ENCODE measurements around the gene CHRNA9. TPM values are rescaled to one million over a fixed set of nuclear protein-coding genes. Genes with fewer than 3 reads are reported as not detected.

CHRNA9 gene
- total RNA-seq, 4 donors from 2014 or later, result not detected

DNA sequence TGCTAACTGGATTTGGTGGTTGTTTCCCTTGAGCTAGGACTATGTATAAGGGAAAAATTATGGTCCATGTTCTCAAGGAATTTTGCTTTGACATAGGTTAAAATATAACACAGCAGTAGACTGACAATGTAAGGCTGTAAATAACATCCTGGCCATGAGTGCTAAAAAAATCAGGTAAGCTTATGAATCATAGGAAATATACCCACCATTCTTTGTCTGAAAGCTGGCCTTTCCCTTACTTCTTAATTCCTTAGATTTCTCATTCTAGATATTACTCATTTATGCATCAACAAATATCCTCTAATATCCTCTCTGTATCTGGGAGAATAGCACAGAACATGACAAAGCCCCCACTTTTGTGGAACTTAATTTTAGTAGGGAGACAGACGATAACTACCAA is 6.8 kb upstream of the CHRNA9 start:
- H3K27me3 ChIP-seq, result no peaks in the 10 kb centered on the region
- H3K4me1 ChIP-seq, result no peaks in the 10 kb centered on the region
- H3K4me3 ChIP-seq, result no peak overlapping the region
- H3K36me3 ChIP-seq, result no peaks in the 10 kb centered on the region
- DNase-seq, result no peak
- H3K27ac ChIP-seq, result no peak overlapping the region
- TF ChIP-seq, protein P1, sequence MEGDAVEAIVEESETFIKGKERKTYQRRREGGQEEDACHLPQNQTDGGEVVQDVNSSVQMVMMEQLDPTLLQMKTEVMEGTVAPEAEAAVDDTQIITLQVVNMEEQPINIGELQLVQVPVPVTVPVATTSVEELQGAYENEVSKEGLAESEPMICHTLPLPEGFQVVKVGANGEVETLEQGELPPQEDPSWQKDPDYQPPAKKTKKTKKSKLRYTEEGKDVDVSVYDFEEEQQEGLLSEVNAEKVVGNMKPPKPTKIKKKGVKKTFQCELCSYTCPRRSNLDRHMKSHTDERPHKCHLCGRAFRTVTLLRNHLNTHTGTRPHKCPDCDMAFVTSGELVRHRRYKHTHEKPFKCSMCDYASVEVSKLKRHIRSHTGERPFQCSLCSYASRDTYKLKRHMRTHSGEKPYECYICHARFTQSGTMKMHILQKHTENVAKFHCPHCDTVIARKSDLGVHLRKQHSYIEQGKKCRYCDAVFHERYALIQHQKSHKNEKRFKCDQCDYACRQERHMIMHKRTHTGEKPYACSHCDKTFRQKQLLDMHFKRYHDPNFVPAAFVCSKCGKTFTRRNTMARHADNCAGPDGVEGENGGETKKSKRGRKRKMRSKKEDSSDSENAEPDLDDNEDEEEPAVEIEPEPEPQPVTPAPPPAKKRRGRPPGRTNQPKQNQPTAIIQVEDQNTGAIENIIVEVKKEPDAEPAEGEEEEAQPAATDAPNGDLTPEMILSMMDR (IDR thresholded peaks at IDR 0.05), result no peak
- no peak for TF ChIP-seq POLR2A (IDR thresholded peaks at IDR 0.05)
- no peaks in the 10 kb centered on the region for H3K9me3 ChIP-seq

DNA sequence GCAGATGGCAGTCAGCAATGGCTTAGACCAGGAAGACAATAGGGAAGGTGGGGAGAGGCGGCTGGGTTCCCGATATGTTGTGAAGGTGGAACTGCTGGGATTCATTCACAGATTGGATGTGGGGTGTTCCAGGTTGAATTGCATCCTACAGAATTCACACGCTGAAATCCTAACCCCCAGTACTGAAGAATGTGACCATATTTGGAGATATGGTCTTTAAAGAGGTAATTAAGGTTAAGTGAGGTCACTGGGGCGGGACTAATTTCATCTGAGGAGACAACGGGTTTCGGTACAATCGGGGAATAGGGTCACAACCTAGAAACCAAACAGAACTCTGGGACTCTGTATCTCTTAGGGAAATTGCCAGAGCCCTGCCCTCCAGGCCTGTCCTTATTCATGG is 5.3 kb upstream of the CHRNA9 start:
- no peaks in the 10 kb centered on the region for H3K36me3 ChIP-seq
- H3K27me3 ChIP-seq, result no peaks in the 10 kb centered on the region
- no peak overlapping the region for H3K4me3 ChIP-seq
- DNase-seq, result no peak
- H3K4me1 ChIP-seq, result no peaks in the 10 kb centered on the region
- TF ChIP-seq, protein P1 (IDR thresholded peaks at IDR 0.05), result no peak
- TF ChIP-seq POLR2A (IDR thresholded peaks at IDR 0.05), result no peak
- H3K27ac ChIP-seq, result no peak overlapping the region
- H3K9me3 ChIP-seq, result no peaks in the 10 kb centered on the region

DNA sequence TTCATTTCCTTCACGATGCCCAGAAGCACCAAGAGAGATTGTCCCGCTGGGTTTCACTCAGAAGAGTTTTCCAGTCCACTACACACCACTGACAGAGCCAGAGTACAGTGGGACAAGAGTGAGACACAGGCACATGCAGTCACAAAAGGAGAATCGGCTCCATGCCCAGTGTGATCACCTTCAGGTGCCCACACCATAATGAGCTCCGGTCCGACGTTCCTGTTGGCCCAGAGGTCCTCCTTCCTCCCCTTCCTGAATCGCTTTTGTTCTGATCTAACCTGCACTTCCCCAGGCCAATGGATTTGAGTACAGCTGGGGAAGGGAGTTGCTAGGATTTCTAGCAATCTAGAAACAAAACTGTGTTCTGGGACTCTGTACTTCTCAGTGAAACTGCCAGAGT is 4.6 kb upstream of the CHRNA9 start:
- H3K4me1 ChIP-seq, result no peaks in the 10 kb centered on the region
- no peak overlapping the region for H3K27ac ChIP-seq
- no peaks in the 10 kb centered on the region for H3K9me3 ChIP-seq
- no peaks in the 10 kb centered on the region for H3K36me3 ChIP-seq
- no peak overlapping the region for H3K4me3 ChIP-seq
- no peaks in the 10 kb centered on the region for H3K27me3 ChIP-seq
- no peak for DNase-seq
- TF ChIP-seq, protein P1 (IDR thresholded peaks at IDR 0.05), result no peak
- TF ChIP-seq POLR2A (IDR thresholded peaks at IDR 0.05), result no peak

DNA sequence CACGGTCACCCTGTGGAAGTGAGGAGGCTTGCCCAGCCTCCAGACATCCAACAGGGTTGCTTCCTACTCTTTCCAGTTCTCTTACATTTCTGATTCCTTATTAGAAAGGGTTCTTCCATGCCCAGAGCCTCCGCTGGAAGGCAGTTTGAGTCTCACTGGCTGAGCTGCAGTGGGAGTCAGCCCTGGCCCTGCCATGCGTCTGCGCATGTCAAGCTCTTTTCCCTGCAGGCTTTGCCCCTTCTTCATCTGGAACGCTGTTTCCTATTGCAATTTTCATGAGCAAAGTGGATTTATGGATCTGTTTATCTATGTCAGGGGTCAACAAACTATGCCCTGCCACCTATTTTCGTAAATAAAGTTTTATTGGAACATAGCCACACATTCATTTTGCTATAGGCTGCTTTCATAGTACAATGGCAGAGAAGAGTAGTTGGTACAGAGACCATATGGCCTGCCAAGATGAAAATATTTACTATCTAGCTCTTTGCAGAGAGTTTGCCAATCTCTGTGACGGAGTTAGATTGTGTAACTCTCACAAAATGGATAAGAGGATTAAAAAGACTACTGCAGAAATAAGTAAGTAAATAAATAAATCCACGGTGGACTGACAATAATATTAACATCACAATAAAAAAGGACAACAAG is 3.9 kb upstream of the CHRNA9 start:
- Histone ChIP-seq H3K36me3 (no peaks in the 10 kb centered on the region), H3K4me1 (no peaks in the 10 kb centered on the region), H3K4me3 (no peak overlapping the region), H3K9me3 (no peaks in the 10 kb centered on the region), H3K27me3 (no peaks in the 10 kb centered on the region), H3K27ac (no peak overlapping the region)
- TF ChIP-seq, protein P1 (IDR thresholded peaks at IDR 0.05), result no peak
- no peak for TF ChIP-seq POLR2A (IDR thresholded peaks at IDR 0.05)
- no peak for DNase-seq

DNA sequence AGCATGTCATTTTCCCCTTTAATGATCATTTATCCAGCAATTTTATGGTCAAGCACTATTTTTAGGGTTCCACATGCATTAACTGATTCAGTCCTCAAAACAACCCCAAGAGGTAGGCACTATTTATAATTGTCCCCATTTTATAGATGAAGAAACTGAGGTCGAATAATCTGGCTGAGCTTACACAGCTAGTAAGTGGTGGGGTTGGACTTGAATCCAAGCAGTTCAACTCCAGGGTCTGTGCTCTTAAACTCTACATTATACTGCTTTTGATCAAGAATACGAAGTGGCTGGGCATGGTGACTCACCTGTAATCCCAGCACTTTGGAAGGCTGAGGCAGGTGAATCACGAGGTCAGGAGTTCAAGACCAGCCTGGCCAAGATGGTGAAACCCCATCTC is 3.2 kb upstream of the CHRNA9 start:
- H3K27ac ChIP-seq, result no peak overlapping the region
- H3K4me3 ChIP-seq, result no peak overlapping the region
- TF ChIP-seq, protein P1 (IDR thresholded peaks at IDR 0.05), result no peak
- TF ChIP-seq POLR2A (IDR thresholded peaks at IDR 0.05), result no peak
- H3K9me3 ChIP-seq, result no peaks in the 10 kb centered on the region
- no peaks in the 10 kb centered on the region for H3K36me3 ChIP-seq
- H3K27me3 ChIP-seq, result no peaks in the 10 kb centered on the region
- H3K4me1 ChIP-seq, result no peaks in the 10 kb centered on the region
- DNase-seq, result no peak

DNA sequence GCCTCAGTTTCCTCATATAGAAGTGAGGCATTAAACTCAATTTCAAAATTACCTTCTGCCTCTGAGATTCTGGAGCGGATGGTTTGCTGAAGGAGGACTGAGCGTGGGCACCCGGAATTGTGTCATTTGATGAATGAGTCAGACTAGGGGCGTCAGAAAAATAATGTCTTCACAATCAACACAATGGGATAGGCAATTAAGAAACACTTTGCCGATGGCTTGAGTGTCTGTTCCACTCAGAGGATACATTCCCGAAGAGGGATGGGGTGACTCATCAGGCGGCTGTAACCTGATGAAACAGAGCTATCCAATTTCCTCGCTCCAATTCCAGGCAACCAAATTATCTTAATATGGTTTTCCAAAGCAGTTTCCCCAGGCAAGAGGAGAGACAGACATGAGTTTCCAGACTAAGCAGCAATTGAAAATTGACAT is 1.2 kb upstream of the CHRNA9 start:
- Histone ChIP-seq H3K9me3 (no peaks in the 10 kb centered on the region), H3K27me3 (no peaks in the 10 kb centered on the region), H3K36me3 (no peaks in the 10 kb centered on the region), H3K4me1 (no peaks in the 10 kb centered on the region), H3K27ac (no peak overlapping the region), H3K4me3 (no peak overlapping the region)
- TF ChIP-seq POLR2A (IDR thresholded peaks at IDR 0.05), result no peak
- TF ChIP-seq, protein P1 (IDR thresholded peaks at IDR 0.05), result no peak
- no peak for DNase-seq
